HUES64 (cell line): ENCODE measurements around the gene BRINP3.

Source experiments
- H3K27ac ChIP-seq: 2 replicates; pipeline ENCODE4 v1.7.0; 2013; ENCODE audit warnings: low read depth, low read length, inconsistent platforms
- H3K27me3 ChIP-seq: 2 replicates; pipeline ENCODE4 v1.6.1; 2013; ENCODE audit warnings: mild to moderate bottlenecking, low read length; ENCODE audit not compliant: insufficient read depth
- H3K36me3 ChIP-seq: 2 replicates; pipeline ENCODE4 v1.6.1; 2013; ENCODE audit warnings: mild to moderate bottlenecking, low read length; ENCODE audit not compliant: insufficient read depth
- H3K4me1 ChIP-seq: 2 replicates; pipeline ENCODE4 v1.6.1; 2013; ENCODE audit warnings: mild to moderate bottlenecking, low read length, moderate library complexity; ENCODE audit not compliant: insufficient read depth
- H3K4me3 ChIP-seq: 2 replicates; pipeline ENCODE4 v1.5.1; 2013; ENCODE audit warnings: mild to moderate bottlenecking, low read length, moderate library complexity
- H3K9ac ChIP-seq: 2 replicates; pipeline ENCODE4 v1.6.1; 2013; ENCODE audit warnings: mild to moderate bottlenecking, low read depth, low read length
- H3K9me3 ChIP-seq: 2 replicates; pipeline ENCODE4 v1.6.1; 2013; ENCODE audit warnings: low read depth, low read length; ENCODE audit not compliant: insufficient read depth
- WGBS: fragments of 150-250, 120-280 bp; methylation state at CpG from one replicate; pipeline ENCODE4 v1.1.7; 2013; ENCODE audit warnings: missing lambda C conversion rate; 5-methylcytosine and 5-hydroxymethylcytosine counted together

The BRINP3 gene

DNA sequence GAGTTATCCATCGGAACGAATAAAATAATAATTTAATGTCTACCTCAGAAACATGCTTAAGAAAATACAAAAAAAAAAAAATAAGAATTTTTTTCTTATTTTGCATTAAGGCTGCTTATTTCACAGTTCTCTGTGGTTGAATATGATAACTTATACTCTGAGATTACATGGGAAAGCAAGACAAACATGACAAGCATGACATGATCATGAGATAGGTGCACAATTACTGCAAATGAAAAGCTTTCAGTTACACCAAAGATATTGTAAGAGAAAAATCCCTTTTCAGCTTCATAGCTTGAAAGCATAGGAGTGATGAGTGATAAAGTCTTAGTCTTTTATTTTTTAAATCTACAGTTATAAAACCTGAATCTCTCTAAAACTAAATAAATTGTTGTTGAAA, 154.1 kb downstream of the BRINP3 start:
- H3K4me3 ChIP-seq: no peak overlapping the region
- no peak overlapping the region for H3K27ac ChIP-seq

DNA sequence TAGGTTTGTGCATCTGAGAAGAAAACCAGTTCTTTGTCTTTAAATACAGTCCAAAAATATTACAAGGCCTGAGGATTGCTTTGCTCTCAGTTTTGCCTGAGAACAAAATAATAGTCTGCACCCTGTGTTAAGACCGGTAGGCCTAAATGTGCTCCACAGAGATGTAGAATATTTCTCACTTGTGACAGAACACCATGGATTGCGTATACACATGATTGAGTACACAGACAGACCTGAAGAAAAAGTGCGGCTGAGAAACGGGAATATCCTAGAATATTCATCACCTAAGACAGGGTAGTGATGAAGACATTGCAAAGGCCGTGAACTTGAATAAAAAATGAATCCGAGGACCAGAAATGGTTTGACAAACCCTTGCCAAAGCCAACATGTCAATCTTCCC, 155.4 kb downstream of the BRINP3 start:
- Histone ChIP-seq H3K27ac (no peak overlapping the region), H3K4me3 (no peak overlapping the region), H3K9ac (no peak overlapping the region), H3K9me3 (no peaks in the 10 kb centered on the region), H3K27me3 (no peaks in the 10 kb centered on the region), H3K36me3 (no peaks in the 10 kb centered on the region), H3K4me1 (no peaks in the 10 kb centered on the region)
- WGBS: 88% methylated on average over 5 of the region's 6 CpGs

More for the DNA sequence above, 154.1 kb downstream of the BRINP3 start:
- WGBS: no CpG with 5 or more reads among the region's 2 CpGs
- Histone ChIP-seq H3K27me3 (no peaks in the 10 kb centered on the region), H3K36me3 (no peaks in the 10 kb centered on the region), H3K9me3 (no peaks in the 10 kb centered on the region), H3K4me1 (no peaks in the 10 kb centered on the region), H3K9ac (no peak overlapping the region)

GRCh38 chr1:190320952-190321351, 156.7 kb downstream of the BRINP3 start:
- Histone ChIP-seq H3K9me3 (no peaks in the 10 kb centered on the region), H3K36me3 (no peaks in the 10 kb centered on the region), H3K27me3 (no peaks in the 10 kb centered on the region), H3K9ac (no peak overlapping the region), H3K4me1 (no peaks in the 10 kb centered on the region), H3K27ac (no peak overlapping the region), H3K4me3 (no peak overlapping the region)
- 89% methylated on average over 1 of the region's 3 CpGs for WGBS

GRCh38 chr1:190312763-190313162, 164.9 kb downstream of the BRINP3 start:
- no peak overlapping the region for H3K4me3 ChIP-seq
- no peaks in the 10 kb centered on the region for H3K4me1 ChIP-seq
- H3K27ac ChIP-seq: no peak overlapping the region
- no CpG with 5 or more reads among the region's 1 CpG for WGBS
- H3K9me3 ChIP-seq: no peaks in the 10 kb centered on the region
- no peaks in the 10 kb centered on the region for H3K27me3 ChIP-seq
- no peaks in the 10 kb centered on the region for H3K36me3 ChIP-seq
- H3K9ac ChIP-seq: no peak overlapping the region

GRCh38 chr1:190303501-190303900, 174.2 kb downstream of the BRINP3 start:
- Histone ChIP-seq H3K4me3 (no peak overlapping the region), H3K36me3 (no peaks in the 10 kb centered on the region), H3K9me3 (no peaks in the 10 kb centered on the region)

DNA sequence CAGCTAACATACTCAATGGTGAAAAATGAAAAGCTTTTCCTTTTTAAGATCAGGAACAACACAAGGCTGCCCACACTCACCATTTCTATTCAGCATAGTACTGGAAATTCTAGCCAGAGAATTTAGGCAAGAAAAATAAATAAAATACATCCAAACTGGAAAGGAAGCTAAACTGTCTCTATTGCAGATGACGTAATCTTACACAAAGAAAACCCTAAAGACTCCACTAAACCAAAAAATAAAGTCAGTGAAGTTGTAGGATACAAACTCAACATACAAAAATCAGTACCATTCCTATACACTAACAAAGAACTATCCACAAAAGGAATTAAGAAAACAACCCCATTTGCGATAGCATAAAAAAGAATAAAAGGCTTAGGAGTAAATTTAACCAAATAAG, 181.2 kb downstream of the BRINP3 start:
- Histone ChIP-seq H3K4me1 (no peaks in the 10 kb centered on the region), H3K9me3 (no peaks in the 10 kb centered on the region), H3K9ac (no peak overlapping the region), H3K36me3 (no peaks in the 10 kb centered on the region), H3K27me3 (no peaks in the 10 kb centered on the region), H3K27ac (no peak overlapping the region), H3K4me3 (no peak overlapping the region)
- 88% methylated on average over 1 of the region's 2 CpGs for WGBS

More at GRCh38 chr1:190303501-190303900, 174.2 kb downstream of the BRINP3 start:
- Histone ChIP-seq H3K4me1 (no peaks in the 10 kb centered on the region), H3K9ac (no peak overlapping the region), H3K27me3 (no peaks in the 10 kb centered on the region), H3K27ac (no peak overlapping the region)

DNA sequence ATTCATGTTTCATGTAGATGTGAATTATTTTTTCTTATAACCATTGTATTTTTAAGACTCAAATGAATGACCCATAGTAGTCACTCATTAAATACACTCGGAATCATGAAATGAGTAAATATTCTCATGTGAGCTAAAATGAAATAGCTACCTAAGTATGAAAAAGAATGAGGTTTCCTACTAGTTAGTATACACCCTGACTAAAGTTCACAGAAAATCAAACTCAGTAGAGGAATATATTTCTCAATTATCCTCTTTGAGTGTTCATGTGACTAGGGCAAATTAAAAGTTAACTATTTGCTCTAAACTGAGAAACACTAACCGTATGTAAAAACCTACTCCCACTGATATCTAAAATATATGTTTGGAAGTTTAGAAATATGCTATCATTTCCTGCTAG, 187.8 kb downstream of the BRINP3 start:
- Histone ChIP-seq H3K9me3 (no peaks in the 10 kb centered on the region), H3K27ac (no peak overlapping the region), H3K4me3 (no peak overlapping the region), H3K36me3 (no peaks in the 10 kb centered on the region), H3K4me1 (no peaks in the 10 kb centered on the region), H3K27me3 (no peaks in the 10 kb centered on the region), H3K9ac (no peak overlapping the region)
- WGBS: no CpG with 5 or more reads among the region's 2 CpGs

GRCh38 chr1:190286111-190286510, 191.6 kb downstream of the BRINP3 start:
- H3K4me1 ChIP-seq: no peaks in the 10 kb centered on the region
- H3K9ac ChIP-seq: no peak overlapping the region
- no peaks in the 10 kb centered on the region for H3K9me3 ChIP-seq
- WGBS: 100% methylated on average over 1 of the region's 1 CpG
- H3K36me3 ChIP-seq: no peaks in the 10 kb centered on the region
- H3K27me3 ChIP-seq: no peaks in the 10 kb centered on the region
- no peak overlapping the region for H3K4me3 ChIP-seq
- no peak overlapping the region for H3K27ac ChIP-seq

- Histone ChIP-seq H3K9me3 (no peaks in the 10 kb centered on the region), H3K4me3 (no peak overlapping the region), H3K36me3 (no peaks in the 10 kb centered on the region), H3K27me3 (no peaks in the 10 kb centered on the region), H3K9ac (no peak overlapping the region), H3K4me1 (no peaks in the 10 kb centered on the region), H3K27ac (no peak overlapping the region)
- WGBS: 50% methylated on average over 1 of the region's 3 CpGs
Observed at GRCh38 chr1:190277107-190277506, 200.6 kb downstream of the BRINP3 start.

DNA sequence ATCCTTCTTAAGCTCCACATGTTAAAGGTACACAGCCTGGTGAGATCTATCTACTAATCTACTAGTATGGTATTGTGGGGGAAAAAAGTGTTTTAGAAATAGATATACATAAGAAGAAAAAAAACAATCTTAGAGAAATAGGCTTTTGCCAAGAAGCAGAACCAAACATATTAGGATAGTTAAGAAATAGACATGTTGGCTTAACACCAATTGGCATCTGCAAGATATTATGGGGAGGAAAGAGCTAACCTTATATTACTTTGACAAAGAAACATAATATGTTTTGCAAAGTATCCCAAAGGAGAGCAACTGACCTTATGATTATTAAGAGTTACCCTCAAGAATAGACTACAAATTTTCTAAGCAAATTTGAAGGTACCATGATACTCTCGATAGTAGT, 202.9 kb downstream of the BRINP3 start:
- Histone ChIP-seq H3K9me3 (no peaks in the 10 kb centered on the region), H3K27ac (no peak overlapping the region), H3K9ac (no peak overlapping the region), H3K4me3 (no peak overlapping the region), H3K4me1 (no peaks in the 10 kb centered on the region), H3K27me3 (no peaks in the 10 kb centered on the region), H3K36me3 (no peaks in the 10 kb centered on the region)
- WGBS: no CpG with 5 or more reads among the region's 1 CpG

DNA sequence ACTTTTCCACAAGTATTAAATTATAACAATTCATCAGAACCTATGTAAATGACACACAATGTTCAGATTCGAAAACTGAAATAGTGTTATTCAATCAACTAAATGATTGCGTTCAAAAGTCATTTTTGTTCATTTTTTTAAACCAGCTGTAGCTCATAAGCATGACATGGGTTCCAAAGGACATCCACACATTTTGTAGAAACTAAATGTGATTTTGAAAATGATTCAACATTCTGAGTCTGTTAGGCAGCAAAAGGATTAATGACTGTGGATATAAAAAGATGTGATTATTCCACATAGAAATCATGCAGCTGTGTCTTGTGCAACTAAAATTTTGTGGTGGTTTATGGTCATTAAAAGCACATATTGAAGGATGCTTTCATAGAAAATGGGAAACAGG, 204.5 kb downstream of the BRINP3 start:
- Histone ChIP-seq H3K9me3 (no peaks in the 10 kb centered on the region), H3K27ac (no peak overlapping the region), H3K4me1 (no peaks in the 10 kb centered on the region), H3K27me3 (no peaks in the 10 kb centered on the region), H3K4me3 (no peak overlapping the region), H3K9ac (no peak overlapping the region), H3K36me3 (no peaks in the 10 kb centered on the region)
- WGBS: 100% methylated on average over 2 of the region's 2 CpGs

DNA sequence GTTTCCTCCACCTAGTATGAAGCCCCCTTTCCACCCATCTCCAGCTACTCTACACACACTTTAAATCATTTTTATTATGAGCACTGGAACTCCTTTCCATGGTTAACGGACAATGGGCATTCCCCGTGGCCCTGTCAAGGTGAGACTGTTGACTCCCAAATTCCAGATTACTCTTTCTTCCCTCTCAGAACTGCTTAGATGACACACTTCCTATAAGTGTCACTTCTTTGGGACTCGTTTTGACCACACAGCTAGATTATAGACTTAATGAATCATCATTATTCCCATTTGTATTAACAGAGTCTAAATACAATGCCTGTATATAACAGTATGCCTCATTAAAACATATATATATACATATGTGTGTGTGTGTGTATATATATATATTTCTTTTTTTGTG, 215.1 kb downstream of the BRINP3 start:
- H3K4me1 ChIP-seq: peaks cover 3% of the 10 kb centered on the region; the same call in 1 of the 2 replicates
- H3K9ac ChIP-seq: no peak overlapping the region
- H3K9me3 ChIP-seq: no peaks in the 10 kb centered on the region
- H3K4me3 ChIP-seq: no peak overlapping the region
- H3K27me3 ChIP-seq: no peaks in the 10 kb centered on the region
- H3K27ac ChIP-seq: no peak overlapping the region
- 94% methylated on average over 3 of the region's 3 CpGs for WGBS
- H3K36me3 ChIP-seq: no peaks in the 10 kb centered on the region
